GM18526 (cell line): Measurements from ENCODE around the gene EP400.

Experiments
- POLR2A ChIP-seq: IDR thresholded peaks from 3 replicates; pipeline ENCODE4 v1.6.1; 2011; ENCODE audit not compliant: insufficient read length; ENCODE audit errors: extremely low read depth

EP400 gene

GRCh38 chr12:131917139-131917710 lies 32.5 kb upstream of the EP400 start:
- no peak for TF ChIP-seq POLR2A

GRCh38 chr12:131917711-131918306 lies 31.9 kb upstream of the EP400 start:
- TF ChIP-seq POLR2A, result no peak

GRCh38 chr12:131918311-131919050 lies 31.3 kb upstream of the EP400 start:
- TF ChIP-seq POLR2A, result no peak

- no peak for TF ChIP-seq POLR2A
These were observed 30.7 kb upstream of the EP400 start for GRCh38 chr12:131919051-131919347.

- TF ChIP-seq POLR2A, result no peak
These were observed 30.2 kb upstream of the EP400 start for GRCh38 chr12:131919366-131920156.

- no peak for TF ChIP-seq POLR2A
These were observed 29.6 kb upstream of the EP400 start for GRCh38 chr12:131920157-131920508.

- no peak for TF ChIP-seq POLR2A
These were observed 28.6 kb upstream of the EP400 start for GRCh38 chr12:131920902-131921840.

GRCh38 chr12:131921866-131922769 lies 27.6 kb upstream of the EP400 start:
- no peak for TF ChIP-seq POLR2A

GRCh38 chr12:131922772-131923171 lies 27.0 kb upstream of the EP400 start:
- no peak for TF ChIP-seq POLR2A

GRCh38 chr12:131923260-131923659 lies 26.5 kb upstream of the EP400 start:
- TF ChIP-seq POLR2A, result no peak

- no peak for TF ChIP-seq POLR2A
These were observed 22.3 kb upstream of the EP400 start for GRCh38 chr12:131927110-131928079.

GRCh38 chr12:131928080-131928710 lies 21.5 kb upstream of the EP400 start:
- no peak for TF ChIP-seq POLR2A
